K562 (cell line): ENCODE data around the gene C6orf62. TPM values are rescaled to one million over a fixed set of nuclear protein-coding genes. Genes with fewer than 3 reads are reported as not detected.

Experiments
- CTBP1 ChIP-seq: fragments of 450-650 bp; IDR thresholded peaks from 2 replicates; pipeline ENCODE4 v1.6.1; 2016; ENCODE audit warnings: borderline replicate concordance
- FOSL1 ChIP-seq: fragments of 200-800 bp; sonication (Bioruptor generic); conservative IDR thresholded peaks from 2 replicates; pipeline ENCODE4 v1.6.1; 2016; ENCODE audit warnings: missing genetic modification characterization, missing compliant biosample characterization
- FOXK2 ChIP-seq, 2 experiments: fragments of 450-650 bp; IDR thresholded peaks in 1 of 2; conservative IDR thresholded peaks in 1 of 2; 2 replicates each; pipeline ENCODE4 v1.6.1; 2016; ENCODE audit warnings: low read depth in 2 of 2, mild to moderate bottlenecking in 1 of 2
- MEIS2 ChIP-seq: fragments of 450-650 bp; IDR thresholded peaks from 2 replicates; pipeline ENCODE4 v1.6.1; 2014; ENCODE audit warnings: mild to moderate bottlenecking; ENCODE audit not compliant: partially characterized antibody
- TOE1 ChIP-seq, 2 experiments: fragments of 450-650 bp in 1 of 2; sonication (generic) in 1 of 2; formaldehyde crosslinking in 1 of 2; IDR thresholded peaks; 2 replicates each; pipeline versions ENCODE4 v1.7.1 to v1.8.0; 2016 to 2022; ENCODE audit warnings: borderline replicate concordance in 2 of 2, mild to moderate bottlenecking in 2 of 2, antibody characterized with exemption in 1 of 2, inconsistent platforms in 1 of 2, low read depth in 1 of 2, missing genetic modification reagents in 1 of 2, moderate library complexity in 1 of 2
- ZEB2 ChIP-seq: fragments of 450-650 bp; IDR thresholded peaks from 2 replicates; pipeline ENCODE4 v1.6.1; 2016
- polyA plus RNA-seq, 8 experiments: library from polyadenylated mRNA; depleted of rRNA in 4 of 8; stranded (reverse) in 5 of 8; unstranded in 3 of 8; fragments of >200 nt; fragmentation: Nextera tagmentation in 2 of 8; fragmentation: Illumina TruSeq in 1 of 8; extraction: Ambion mirVana in 2 of 8; extraction: Trizol in 1 of 8; gene quantifications; 2 replicates each; pipeline versions ENCODE4 v1.2.1 to v1.2.3, GENCODE V29; 2011 to 2014; ENCODE audit warnings: inconsistent platforms in 1 of 8, missing spikeins in 1 of 8
- total RNA-seq, 7 experiments: library from RNA; depleted of rRNA in 6 of 7; stranded (reverse); fragments of >200 nt in 6 of 7; fragmentation: Illumina TruSeq in 2 of 7; extraction: Trizol in 2 of 7; gene quantifications; 2 replicates each; pipeline versions ENCODE4 v1.2.1 to v1.2.3, GENCODE V29; 2011 to 2021; ENCODE audit warnings: low replicate concordance in 1 of 7
- TF ChIP-seq, protein P1 (sequence below): fragments of 450-650 bp; IDR thresholded peaks from 2 replicates; pipeline ENCODE4 v1.6.1; 2016; ENCODE audit warnings: mild to moderate bottlenecking, moderate library complexity
- TF ChIP-seq, protein P2 (sequence below): fragments of 450-650 bp; IDR thresholded peaks from 2 replicates; pipeline ENCODE4 v1.6.1; 2017; ENCODE audit warnings: antibody characterized with exemption
- TF ChIP-seq, protein P3 (sequence below): fragments of 200-800 bp; sonication (Bioruptor generic); IDR thresholded peaks from 2 replicates; pipeline ENCODE4 v1.6.1; 2017; ENCODE audit warnings: missing genetic modification characterization, missing compliant biosample characterization

C6orf62 gene
- total and polyA plus RNA-seq, 9 of the 15 experiments (the other 6 are each of a cell fraction or from before 2014, with no cell fraction given), result 48.5 to 579 (median 111) TPM

DNA sequence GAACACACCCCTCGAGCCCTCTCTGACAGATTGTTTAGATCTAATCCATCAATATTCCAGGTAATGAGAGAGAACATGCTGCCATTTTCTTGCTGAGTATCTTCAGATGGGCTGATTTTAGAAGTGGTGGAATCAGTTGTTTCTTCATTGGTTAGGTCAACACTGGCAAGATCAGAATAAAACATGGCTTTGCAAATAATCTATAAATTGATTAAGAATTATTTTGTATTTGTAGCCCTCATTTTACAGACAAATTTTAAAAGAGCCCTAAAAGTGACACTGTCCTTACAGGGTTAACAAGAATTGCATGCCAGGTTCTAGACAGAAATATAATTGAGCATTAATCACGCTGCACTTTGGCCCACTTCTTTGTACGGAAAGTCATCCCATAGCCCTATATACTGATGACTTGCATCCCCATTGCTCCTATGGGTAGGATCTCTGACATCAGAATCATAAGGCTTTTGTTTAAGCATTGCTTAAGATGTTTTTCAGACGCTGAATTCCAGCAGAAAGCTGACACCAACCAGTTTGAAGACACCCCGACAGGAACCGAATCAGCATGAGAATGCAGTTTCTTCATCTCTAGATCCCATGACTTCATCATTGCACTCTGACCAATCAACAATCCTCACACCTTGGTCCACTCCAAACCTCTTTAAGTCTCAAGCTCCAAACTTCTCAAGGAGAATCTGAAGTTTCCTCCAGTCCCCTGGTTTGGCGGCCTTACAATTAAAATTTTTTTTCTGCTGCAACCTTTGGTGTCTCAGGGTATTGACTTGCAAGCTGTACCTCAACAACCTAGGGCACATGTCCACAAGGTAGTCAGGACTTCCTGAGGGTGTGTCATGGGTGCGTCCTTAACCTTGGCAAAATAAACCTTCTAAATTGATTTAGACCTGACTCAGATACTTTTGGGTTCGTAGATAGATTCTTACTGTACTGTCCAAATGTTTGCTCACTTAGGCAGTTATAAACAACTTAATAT lies 60.1 kb downstream of the C6orf62 start (continued):
- TF ChIP-seq, protein P1, sequence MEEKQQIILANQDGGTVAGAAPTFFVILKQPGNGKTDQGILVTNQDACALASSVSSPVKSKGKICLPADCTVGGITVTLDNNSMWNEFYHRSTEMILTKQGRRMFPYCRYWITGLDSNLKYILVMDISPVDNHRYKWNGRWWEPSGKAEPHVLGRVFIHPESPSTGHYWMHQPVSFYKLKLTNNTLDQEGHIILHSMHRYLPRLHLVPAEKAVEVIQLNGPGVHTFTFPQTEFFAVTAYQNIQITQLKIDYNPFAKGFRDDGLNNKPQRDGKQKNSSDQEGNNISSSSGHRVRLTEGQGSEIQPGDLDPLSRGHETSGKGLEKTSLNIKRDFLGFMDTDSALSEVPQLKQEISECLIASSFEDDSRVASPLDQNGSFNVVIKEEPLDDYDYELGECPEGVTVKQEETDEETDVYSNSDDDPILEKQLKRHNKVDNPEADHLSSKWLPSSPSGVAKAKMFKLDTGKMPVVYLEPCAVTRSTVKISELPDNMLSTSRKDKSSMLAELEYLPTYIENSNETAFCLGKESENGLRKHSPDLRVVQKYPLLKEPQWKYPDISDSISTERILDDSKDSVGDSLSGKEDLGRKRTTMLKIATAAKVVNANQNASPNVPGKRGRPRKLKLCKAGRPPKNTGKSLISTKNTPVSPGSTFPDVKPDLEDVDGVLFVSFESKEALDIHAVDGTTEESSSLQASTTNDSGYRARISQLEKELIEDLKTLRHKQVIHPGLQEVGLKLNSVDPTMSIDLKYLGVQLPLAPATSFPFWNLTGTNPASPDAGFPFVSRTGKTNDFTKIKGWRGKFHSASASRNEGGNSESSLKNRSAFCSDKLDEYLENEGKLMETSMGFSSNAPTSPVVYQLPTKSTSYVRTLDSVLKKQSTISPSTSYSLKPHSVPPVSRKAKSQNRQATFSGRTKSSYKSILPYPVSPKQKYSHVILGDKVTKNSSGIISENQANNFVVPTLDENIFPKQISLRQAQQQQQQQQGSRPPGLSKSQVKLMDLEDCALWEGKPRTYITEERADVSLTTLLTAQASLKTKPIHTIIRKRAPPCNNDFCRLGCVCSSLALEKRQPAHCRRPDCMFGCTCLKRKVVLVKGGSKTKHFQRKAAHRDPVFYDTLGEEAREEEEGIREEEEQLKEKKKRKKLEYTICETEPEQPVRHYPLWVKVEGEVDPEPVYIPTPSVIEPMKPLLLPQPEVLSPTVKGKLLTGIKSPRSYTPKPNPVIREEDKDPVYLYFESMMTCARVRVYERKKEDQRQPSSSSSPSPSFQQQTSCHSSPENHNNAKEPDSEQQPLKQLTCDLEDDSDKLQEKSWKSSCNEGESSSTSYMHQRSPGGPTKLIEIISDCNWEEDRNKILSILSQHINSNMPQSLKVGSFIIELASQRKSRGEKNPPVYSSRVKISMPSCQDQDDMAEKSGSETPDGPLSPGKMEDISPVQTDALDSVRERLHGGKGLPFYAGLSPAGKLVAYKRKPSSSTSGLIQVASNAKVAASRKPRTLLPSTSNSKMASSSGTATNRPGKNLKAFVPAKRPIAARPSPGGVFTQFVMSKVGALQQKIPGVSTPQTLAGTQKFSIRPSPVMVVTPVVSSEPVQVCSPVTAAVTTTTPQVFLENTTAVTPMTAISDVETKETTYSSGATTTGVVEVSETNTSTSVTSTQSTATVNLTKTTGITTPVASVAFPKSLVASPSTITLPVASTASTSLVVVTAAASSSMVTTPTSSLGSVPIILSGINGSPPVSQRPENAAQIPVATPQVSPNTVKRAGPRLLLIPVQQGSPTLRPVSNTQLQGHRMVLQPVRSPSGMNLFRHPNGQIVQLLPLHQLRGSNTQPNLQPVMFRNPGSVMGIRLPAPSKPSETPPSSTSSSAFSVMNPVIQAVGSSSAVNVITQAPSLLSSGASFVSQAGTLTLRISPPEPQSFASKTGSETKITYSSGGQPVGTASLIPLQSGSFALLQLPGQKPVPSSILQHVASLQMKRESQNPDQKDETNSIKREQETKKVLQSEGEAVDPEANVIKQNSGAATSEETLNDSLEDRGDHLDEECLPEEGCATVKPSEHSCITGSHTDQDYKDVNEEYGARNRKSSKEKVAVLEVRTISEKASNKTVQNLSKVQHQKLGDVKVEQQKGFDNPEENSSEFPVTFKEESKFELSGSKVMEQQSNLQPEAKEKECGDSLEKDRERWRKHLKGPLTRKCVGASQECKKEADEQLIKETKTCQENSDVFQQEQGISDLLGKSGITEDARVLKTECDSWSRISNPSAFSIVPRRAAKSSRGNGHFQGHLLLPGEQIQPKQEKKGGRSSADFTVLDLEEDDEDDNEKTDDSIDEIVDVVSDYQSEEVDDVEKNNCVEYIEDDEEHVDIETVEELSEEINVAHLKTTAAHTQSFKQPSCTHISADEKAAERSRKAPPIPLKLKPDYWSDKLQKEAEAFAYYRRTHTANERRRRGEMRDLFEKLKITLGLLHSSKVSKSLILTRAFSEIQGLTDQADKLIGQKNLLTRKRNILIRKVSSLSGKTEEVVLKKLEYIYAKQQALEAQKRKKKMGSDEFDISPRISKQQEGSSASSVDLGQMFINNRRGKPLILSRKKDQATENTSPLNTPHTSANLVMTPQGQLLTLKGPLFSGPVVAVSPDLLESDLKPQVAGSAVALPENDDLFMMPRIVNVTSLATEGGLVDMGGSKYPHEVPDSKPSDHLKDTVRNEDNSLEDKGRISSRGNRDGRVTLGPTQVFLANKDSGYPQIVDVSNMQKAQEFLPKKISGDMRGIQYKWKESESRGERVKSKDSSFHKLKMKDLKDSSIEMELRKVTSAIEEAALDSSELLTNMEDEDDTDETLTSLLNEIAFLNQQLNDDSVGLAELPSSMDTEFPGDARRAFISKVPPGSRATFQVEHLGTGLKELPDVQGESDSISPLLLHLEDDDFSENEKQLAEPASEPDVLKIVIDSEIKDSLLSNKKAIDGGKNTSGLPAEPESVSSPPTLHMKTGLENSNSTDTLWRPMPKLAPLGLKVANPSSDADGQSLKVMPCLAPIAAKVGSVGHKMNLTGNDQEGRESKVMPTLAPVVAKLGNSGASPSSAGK, result peak; percentile 91
- TF ChIP-seq ZEB2, result peak; percentile 72; the same call in 1 of the 2 replicates
- TF ChIP-seq, protein P2, sequence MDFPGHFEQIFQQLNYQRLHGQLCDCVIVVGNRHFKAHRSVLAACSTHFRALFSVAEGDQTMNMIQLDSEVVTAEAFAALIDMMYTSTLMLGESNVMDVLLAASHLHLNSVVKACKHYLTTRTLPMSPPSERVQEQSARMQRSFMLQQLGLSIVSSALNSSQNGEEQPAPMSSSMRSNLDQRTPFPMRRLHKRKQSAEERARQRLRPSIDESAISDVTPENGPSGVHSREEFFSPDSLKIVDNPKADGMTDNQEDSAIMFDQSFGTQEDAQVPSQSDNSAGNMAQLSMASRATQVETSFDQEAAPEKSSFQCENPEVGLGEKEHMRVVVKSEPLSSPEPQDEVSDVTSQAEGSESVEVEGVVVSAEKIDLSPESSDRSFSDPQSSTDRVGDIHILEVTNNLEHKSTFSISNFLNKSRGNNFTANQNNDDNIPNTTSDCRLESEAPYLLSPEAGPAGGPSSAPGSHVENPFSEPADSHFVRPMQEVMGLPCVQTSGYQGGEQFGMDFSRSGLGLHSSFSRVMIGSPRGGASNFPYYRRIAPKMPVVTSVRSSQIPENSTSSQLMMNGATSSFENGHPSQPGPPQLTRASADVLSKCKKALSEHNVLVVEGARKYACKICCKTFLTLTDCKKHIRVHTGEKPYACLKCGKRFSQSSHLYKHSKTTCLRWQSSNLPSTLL, result peak; percentile 98
- 0 out of 2 replicates have a peak, but pooled peaks have one; percentile 21 for TF ChIP-seq FOSL1 (tag)
- TF ChIP-seq CTBP1, result peak; percentile 79
- TF ChIP-seq FOXK2 (conservative IDR thresholded peaks at IDR 0.05 in 1 of 2, IDR thresholded peaks at IDR 0.05 in 1 of 2; ENCODE audit: low read depth in 2 of 2), result 0 out of 4 replicates have a peak, but pooled peaks of 1 of the 2 experiments have one; percentile 32
- TF ChIP-seq TOE1 (IDR thresholded peaks at IDR 0.05; ENCODE audit: borderline replicate concordance), result peak; percentile 67; the same call in 1 of the 2 replicates
- TF ChIP-seq TOE1 (CRISPR knock-in tag; IDR thresholded peaks at IDR 0.05; ENCODE audit: borderline replicate concordance, low read depth), result no peak
- peak; percentile 62 for TF ChIP-seq MEIS2
- TF ChIP-seq, protein P3, sequence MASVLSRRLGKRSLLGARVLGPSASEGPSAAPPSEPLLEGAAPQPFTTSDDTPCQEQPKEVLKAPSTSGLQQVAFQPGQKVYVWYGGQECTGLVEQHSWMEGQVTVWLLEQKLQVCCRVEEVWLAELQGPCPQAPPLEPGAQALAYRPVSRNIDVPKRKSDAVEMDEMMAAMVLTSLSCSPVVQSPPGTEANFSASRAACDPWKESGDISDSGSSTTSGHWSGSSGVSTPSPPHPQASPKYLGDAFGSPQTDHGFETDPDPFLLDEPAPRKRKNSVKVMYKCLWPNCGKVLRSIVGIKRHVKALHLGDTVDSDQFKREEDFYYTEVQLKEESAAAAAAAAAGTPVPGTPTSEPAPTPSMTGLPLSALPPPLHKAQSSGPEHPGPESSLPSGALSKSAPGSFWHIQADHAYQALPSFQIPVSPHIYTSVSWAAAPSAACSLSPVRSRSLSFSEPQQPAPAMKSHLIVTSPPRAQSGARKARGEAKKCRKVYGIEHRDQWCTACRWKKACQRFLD, result peak; percentile 65; the same call in 1 of the 2 replicates
